Measurements from ENCODE around the gene PREX1.

GRCh38 chr20:48850977-48851299 is 23.1 kb upstream of the PREX1 start:
- TF ChIP-seq CTCF (IDR thresholded peaks at IDR 0.05; ENCODE audit: extremely low read depth in 1 of 2, insufficient read depth in 1 of 2, low read depth in 1 of 2, low read length in 2 of 2) (no peak), POLR2A (IDR thresholded peaks at IDR 0.05; ENCODE audit: low read depth, low read length) (no peak), JUN (IDR thresholded peaks at IDR 0.05; ENCODE audit: borderline replicate concordance, insufficient read depth, insufficient read length, low read depth) (no peak), MAX (IDR thresholded peaks at IDR 0.05; ENCODE audit: insufficient read depth, insufficient read length) (no peak), EZH2 (IDR thresholded peaks at IDR 0.05; ENCODE audit: borderline replicate concordance, low read depth, low read length, severe bottlenecking) (no peak), FOS (IDR thresholded peaks at IDR 0.05; ENCODE audit: borderline replicate concordance, insufficient read depth, low read length) (no peak), MYC (IDR thresholded peaks at IDR 0.05; ENCODE audit: low read depth, low read length) (no peak), POLR2AphosphoS5 (IDR thresholded peaks at IDR 0.05; ENCODE audit: insufficient read depth, low read depth, low read length) (no peak)
